Colonic mucosa (tissue), 4 donors: ENCODE results near the gene ZFPM1. TPM values are rescaled to one million over a fixed set of nuclear protein-coding genes. Genes with fewer than 3 reads are reported as not detected.

ENCODE experiments used
- DNase-seq: peaks from one replicate; pipeline ENCODE4 v3.0.0-alpha.2; 2020
- H3K27ac ChIP-seq: fragments of 200-600 bp; one replicate; pipeline ENCODE4 v1.8.0; 2021
- H3K27me3 ChIP-seq: fragments of 200-600 bp; one replicate; pipeline ENCODE4 v1.8.0; 2021
- H3K36me3 ChIP-seq: fragments of 200-600 bp; one replicate; pipeline ENCODE4 v1.8.0; 2021
- H3K4me1 ChIP-seq: fragments of 200-600 bp; one replicate; pipeline ENCODE4 v1.8.0; 2021; ENCODE audit warnings: mild to moderate bottlenecking
- H3K4me3 ChIP-seq: fragments of 200-600 bp; one replicate; pipeline ENCODE4 v1.8.0; 2021
- H3K9ac ChIP-seq, 2 donors: one replicate each; pipeline ENCODE4 v1.7.0; 2013; ENCODE audit warnings: control low read depth in 2 of 2, low read depth in 2 of 2, low read length in 2 of 2
- H3K9me3 ChIP-seq: fragments of 200-600 bp; one replicate; pipeline ENCODE4 v1.8.0; 2021
- intact Hi-C: fragments of 100-400 bp; cut with DNase I; formaldehyde crosslinking; loops from one replicate; pipeline ENCODE4 v1.14.1; 2022
- total RNA-seq, 2 donors: library from RNA; stranded (reverse); fragmentation: NEBNext Ultra II Directional in 1 of 2; extraction: Animal tissue kit (Norgen Biotek cat#: 25700) in 1 of 2; gene quantifications; one replicate each; pipeline ENCODE4 v1.2.1, GENCODE V29; 2021
- TF ChIP-seq, protein P1 (sequence below): fragments of 200-600 bp; IDR thresholded peaks from one replicate; pipeline ENCODE4 v1.8.0; 2022; ENCODE audit warnings: antibody characterized with exemption, mild to moderate bottlenecking
- donor health status: healthy.
- donor health status: DM: no; HTN: no; CAD: no.
- donor health status: DM: no; HTN: no; CAD: no.

ZFPM1 gene
- total RNA-seq, 2 donors from 2014 or later, result 6.6 to 12.5 TPM

DNA sequence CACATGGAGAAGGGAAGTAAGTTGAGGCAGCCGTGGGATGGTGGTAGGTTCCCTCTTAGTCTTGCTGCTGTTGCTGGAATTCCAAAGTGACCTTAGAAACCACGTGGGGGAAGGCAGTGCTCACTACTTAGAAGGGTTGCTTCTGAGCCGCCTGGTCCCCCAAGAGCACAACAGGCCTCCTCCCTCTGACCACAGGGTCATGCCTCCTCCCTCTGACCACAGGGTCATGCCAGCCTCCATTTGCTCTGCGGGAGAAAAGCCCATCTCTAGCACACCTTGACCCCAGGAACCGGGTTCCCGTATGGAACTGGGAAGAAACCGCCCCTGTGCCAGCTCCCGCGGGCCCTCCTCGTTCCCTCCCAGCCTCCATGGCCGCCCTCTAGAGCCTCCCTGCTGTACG, 13.4 kb upstream of the ZFPM1 start:
- H3K27ac ChIP-seq, result no peak overlapping the region
- no peaks in the 10 kb centered on the region for H3K9me3 ChIP-seq
- H3K27me3 ChIP-seq, result no peaks in the 10 kb centered on the region
- DNase-seq, result no peak
- intact Hi-C loops, result loop anchor here (5.0 to 10.0 kb wide), 2 partner anchors 245 to 467 kb away; no protein-coding TSS in a partner anchor
- H3K9ac ChIP-seq, result no peak overlapping the region
- H3K4me3 ChIP-seq, result no peak overlapping the region
- no peaks in the 10 kb centered on the region for H3K4me1 ChIP-seq
- TF ChIP-seq, protein P1, sequence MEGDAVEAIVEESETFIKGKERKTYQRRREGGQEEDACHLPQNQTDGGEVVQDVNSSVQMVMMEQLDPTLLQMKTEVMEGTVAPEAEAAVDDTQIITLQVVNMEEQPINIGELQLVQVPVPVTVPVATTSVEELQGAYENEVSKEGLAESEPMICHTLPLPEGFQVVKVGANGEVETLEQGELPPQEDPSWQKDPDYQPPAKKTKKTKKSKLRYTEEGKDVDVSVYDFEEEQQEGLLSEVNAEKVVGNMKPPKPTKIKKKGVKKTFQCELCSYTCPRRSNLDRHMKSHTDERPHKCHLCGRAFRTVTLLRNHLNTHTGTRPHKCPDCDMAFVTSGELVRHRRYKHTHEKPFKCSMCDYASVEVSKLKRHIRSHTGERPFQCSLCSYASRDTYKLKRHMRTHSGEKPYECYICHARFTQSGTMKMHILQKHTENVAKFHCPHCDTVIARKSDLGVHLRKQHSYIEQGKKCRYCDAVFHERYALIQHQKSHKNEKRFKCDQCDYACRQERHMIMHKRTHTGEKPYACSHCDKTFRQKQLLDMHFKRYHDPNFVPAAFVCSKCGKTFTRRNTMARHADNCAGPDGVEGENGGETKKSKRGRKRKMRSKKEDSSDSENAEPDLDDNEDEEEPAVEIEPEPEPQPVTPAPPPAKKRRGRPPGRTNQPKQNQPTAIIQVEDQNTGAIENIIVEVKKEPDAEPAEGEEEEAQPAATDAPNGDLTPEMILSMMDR, result no peak
- H3K36me3 ChIP-seq, result no peaks in the 10 kb centered on the region

DNA sequence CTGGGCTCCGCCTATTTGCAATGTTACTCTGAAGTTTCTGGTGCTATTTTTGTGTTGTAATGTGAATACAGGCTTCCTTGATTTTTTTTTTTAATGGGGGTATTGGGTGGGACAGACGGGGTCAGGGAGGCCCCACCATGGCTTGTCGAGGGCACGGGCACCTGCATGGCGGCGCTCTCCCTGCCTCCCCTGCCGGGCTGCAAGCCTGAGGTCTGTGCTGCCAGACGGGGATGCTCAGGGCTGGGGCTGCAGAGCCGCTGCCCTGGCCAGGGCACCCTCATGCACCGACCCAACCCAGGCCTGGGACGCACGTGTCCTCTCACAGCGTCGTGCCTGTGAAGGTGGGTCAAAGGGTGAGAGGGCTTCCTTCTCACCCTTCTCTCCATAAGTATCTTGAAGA, 13.0 kb upstream of the ZFPM1 start:
- no peaks in the 10 kb centered on the region for H3K4me1 ChIP-seq
- H3K27me3 ChIP-seq, result no peaks in the 10 kb centered on the region
- H3K27ac ChIP-seq, result no peak overlapping the region
- intact Hi-C loops, result no loop called here
- TF ChIP-seq, protein P1, result no peak
- no peak overlapping the region for H3K9ac ChIP-seq
- H3K9me3 ChIP-seq, result no peaks in the 10 kb centered on the region
- DNase-seq, result no peak
- no peaks in the 10 kb centered on the region for H3K36me3 ChIP-seq
- no peak overlapping the region for H3K4me3 ChIP-seq

DNA sequence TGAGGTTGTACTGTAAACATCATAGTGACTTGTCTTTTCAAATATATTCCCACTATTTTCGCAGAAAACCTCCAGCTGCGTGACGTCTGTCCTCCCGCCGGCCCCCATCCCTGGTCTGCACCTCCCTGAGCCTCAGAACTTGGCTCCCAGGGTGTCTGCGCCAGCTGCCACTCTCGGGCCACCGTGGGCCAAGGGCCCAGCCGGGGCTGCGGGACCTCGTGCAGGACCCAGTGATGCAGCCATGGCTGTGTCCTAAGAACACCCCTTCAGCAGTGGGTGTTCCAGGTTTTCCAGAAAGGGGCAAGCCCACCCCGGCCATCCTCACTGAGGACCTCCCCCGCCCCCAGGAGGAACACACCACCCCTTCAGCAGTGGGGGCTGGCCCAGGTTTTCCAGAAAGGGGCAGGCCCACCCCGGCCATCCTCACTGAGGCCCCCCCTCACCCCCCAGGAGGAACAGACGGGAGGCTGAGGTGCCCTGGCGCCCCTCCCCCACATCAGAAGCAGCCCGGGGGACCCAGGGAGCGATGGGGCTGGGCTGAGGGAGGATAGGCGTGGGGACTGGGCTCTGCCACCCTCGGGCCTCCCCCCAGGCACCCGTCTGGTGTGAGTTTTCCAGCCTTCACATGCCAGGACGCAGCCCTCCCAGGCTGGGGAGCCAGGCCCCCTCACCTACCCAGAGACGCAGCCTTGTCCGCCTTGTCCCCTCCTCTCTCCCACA, 12.2 kb upstream of the ZFPM1 start:
- DNase-seq, result no peak
- Histone ChIP-seq H3K27ac (no peak overlapping the region), H3K27me3 (no peaks in the 10 kb centered on the region), H3K36me3 (no peaks in the 10 kb centered on the region), H3K4me3 (no peak overlapping the region), H3K9ac (no peak overlapping the region), H3K4me1 (no peaks in the 10 kb centered on the region), H3K9me3 (no peaks in the 10 kb centered on the region)
- intact Hi-C loops, result no loop called here
- TF ChIP-seq, protein P1, result no peak

DNA sequence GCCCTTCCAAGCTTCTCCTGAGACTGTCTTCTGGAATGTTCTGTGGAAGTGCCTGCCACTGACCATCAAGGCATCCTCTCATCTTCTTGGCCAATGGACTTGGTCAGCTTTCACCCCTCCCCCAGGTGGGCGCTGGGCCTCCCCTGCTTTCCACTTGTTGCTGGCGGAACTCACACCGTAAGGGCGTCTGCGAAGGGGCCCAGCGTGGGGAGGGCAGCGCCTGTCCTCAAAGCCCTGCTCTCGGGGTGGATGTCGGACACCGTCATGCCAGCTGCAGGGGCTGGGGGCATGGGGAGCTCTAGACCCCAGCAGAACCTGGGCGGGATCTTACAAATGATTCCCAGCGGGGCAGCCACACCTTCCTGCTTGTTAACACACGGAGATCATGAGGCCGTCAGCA, 11.6 kb upstream of the ZFPM1 start:
- Histone ChIP-seq H3K9ac (no peak overlapping the region), H3K4me1 (no peaks in the 10 kb centered on the region), H3K4me3 (no peak overlapping the region), H3K27me3 (no peaks in the 10 kb centered on the region), H3K9me3 (no peaks in the 10 kb centered on the region), H3K36me3 (no peaks in the 10 kb centered on the region), H3K27ac (no peak overlapping the region)
- intact Hi-C loops, result no loop called here
- DNase-seq, result no peak
- TF ChIP-seq, protein P1, result no peak

DNA sequence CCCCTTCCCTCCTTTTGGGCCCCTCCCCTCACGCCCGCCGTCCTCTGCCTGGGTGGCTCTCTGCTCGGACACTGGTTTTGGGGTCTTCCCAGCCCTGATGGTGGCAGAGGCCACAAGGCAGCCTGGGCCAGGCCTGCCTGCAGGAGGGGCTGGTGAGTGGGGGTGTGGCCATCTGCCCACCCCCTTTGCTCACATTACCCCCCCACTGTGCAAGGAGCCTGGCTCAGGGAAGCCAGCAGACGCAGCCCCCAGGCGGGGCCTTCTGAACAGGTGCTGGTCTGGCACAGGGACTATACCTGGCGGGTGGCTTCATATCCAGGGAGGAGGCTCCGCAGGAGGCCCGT, 10.7 kb upstream of the ZFPM1 start:
- no peak overlapping the region for H3K4me3 ChIP-seq
- no peak overlapping the region for H3K9ac ChIP-seq
- H3K27ac ChIP-seq, result no peak overlapping the region
- no peak for DNase-seq
- H3K4me1 ChIP-seq, result no peaks in the 10 kb centered on the region
- intact Hi-C loops, result loop anchor here (2.0 kb wide), 1 partner anchor 84 kb away; no protein-coding TSS in a partner anchor
- H3K27me3 ChIP-seq, result no peaks in the 10 kb centered on the region
- TF ChIP-seq, protein P1, result no peak
- no peaks in the 10 kb centered on the region for H3K9me3 ChIP-seq
- no peaks in the 10 kb centered on the region for H3K36me3 ChIP-seq
